Mucosa of stomach (tissue), 1 donor: ENCODE data around the gene OXLD1.
A peak's percentile ranks its signal among the peaks of the same experiment; 100 is the strongest.

Experiments
- H3K27me3 ChIP-seq: one replicate; pipeline ENCODE4 v1.7.0; 2013; ENCODE audit warnings: mild to moderate bottlenecking, low read length; ENCODE audit not compliant: control insufficient read depth, insufficient read depth
- H3K36me3 ChIP-seq: one replicate; pipeline ENCODE4 v1.7.0; 2013; ENCODE audit warnings: low read length; ENCODE audit not compliant: control insufficient read depth, insufficient read depth
- H3K4me1 ChIP-seq: one replicate; pipeline ENCODE4 v1.7.0; 2013; ENCODE audit warnings: mild to moderate bottlenecking, low read length; ENCODE audit not compliant: control insufficient read depth, insufficient read depth
- H3K4me3 ChIP-seq: one replicate; pipeline ENCODE4 v1.7.0; 2013; ENCODE audit warnings: low read length
- H3K9ac ChIP-seq: one replicate; pipeline ENCODE4 v1.7.0; 2013; ENCODE audit warnings: mild to moderate bottlenecking, low read length, moderate library complexity
- H3K9me3 ChIP-seq: one replicate; pipeline ENCODE4 v1.7.0; 2013; ENCODE audit warnings: mild to moderate bottlenecking, low read length, moderate library complexity; ENCODE audit not compliant: control insufficient read depth
- donor health status: Pancreatic carcinoma.

OXLD1 gene

GRCh38 chr17:81666342-81667191 is at the start of gene OXLD1, which contains the start of gene CCDC137:
TSS of gene OXLD1 (minus strand) at chr17:81666605. CDS start at chr17:81666577, 28 bp downstream.
TSS of gene CCDC137 (plus strand) at chr17:81666737. CDS start at chr17:81666767, 30 bp downstream.
- Histone ChIP-seq H3K4me3 (peak within 1 kb of the TSS; percentile 100), H3K27me3 (no peaks in the 10 kb centered on the region), H3K36me3 (peaks cover under 1% of the 10 kb centered on the region), H3K9me3 (no peaks in the 10 kb centered on the region), H3K4me1 (peaks cover 19% of the 10 kb centered on the region), H3K9ac (peak within 1 kb of the TSS; percentile 96)

GRCh38 chr17:81715107-81715871 is 48.9 kb upstream of the OXLD1 start:
- peaks cover 35% of the 10 kb centered on the region for H3K4me1 ChIP-seq

GRCh38 chr17:81714412-81715106 is 48.2 kb upstream of the OXLD1 start:
- no peak overlapping the region for H3K4me3 ChIP-seq

More at GRCh38 chr17:81715107-81715871, 48.9 kb upstream of the OXLD1 start:
- Histone ChIP-seq H3K9ac (no peak overlapping the region), H3K9me3 (no peaks in the 10 kb centered on the region), H3K36me3 (no peaks in the 10 kb centered on the region), H3K27me3 (no peaks in the 10 kb centered on the region), H3K4me3 (no peak overlapping the region)

GRCh38 chr17:81713556-81714411 is 47.4 kb upstream of the OXLD1 start:
- peak overlapping the region; percentile 58 for H3K4me3 ChIP-seq

More at GRCh38 chr17:81714412-81715106, 48.2 kb upstream of the OXLD1 start:
- Histone ChIP-seq H3K9ac (peak overlapping the region; percentile 72), H3K9me3 (no peaks in the 10 kb centered on the region), H3K27me3 (no peaks in the 10 kb centered on the region), H3K4me1 (peaks cover 41% of the 10 kb centered on the region), H3K36me3 (no peaks in the 10 kb centered on the region)

GRCh38 chr17:81713004-81713555 is 46.7 kb upstream of the OXLD1 start:
- no peaks in the 10 kb centered on the region for H3K9me3 ChIP-seq
- peak overlapping the region; percentile 72 for H3K9ac ChIP-seq

More at GRCh38 chr17:81713556-81714411, 47.4 kb upstream of the OXLD1 start:
- H3K9ac ChIP-seq, result peak overlapping the region; percentile 72
- no peaks in the 10 kb centered on the region for H3K27me3 ChIP-seq
- peaks cover 41% of the 10 kb centered on the region for H3K4me1 ChIP-seq
- H3K9me3 ChIP-seq, result no peaks in the 10 kb centered on the region
- H3K36me3 ChIP-seq, result no peaks in the 10 kb centered on the region

GRCh38 chr17:81712468-81713003 is 46.1 kb upstream of the OXLD1 start:
- H3K27me3 ChIP-seq, result no peaks in the 10 kb centered on the region
- H3K4me3 ChIP-seq, result peak overlapping the region; percentile 58
- no peaks in the 10 kb centered on the region for H3K9me3 ChIP-seq
- H3K36me3 ChIP-seq, result no peaks in the 10 kb centered on the region
- H3K9ac ChIP-seq, result peak overlapping the region; percentile 72
- peaks cover 41% of the 10 kb centered on the region for H3K4me1 ChIP-seq

More at GRCh38 chr17:81713004-81713555, 46.7 kb upstream of the OXLD1 start:
- Histone ChIP-seq H3K4me1 (peaks cover 41% of the 10 kb centered on the region), H3K27me3 (no peaks in the 10 kb centered on the region), H3K36me3 (no peaks in the 10 kb centered on the region), H3K4me3 (peak overlapping the region; percentile 58)

GRCh38 chr17:81711814-81712467 is 45.5 kb upstream of the OXLD1 start, which contains the start of gene SLC25A10:
TSS of gene SLC25A10 (plus strand) at chr17:81712284. CDS start at chr17:81712427, 143 bp downstream.
- H3K36me3 ChIP-seq, result no peaks in the 10 kb centered on the region
- H3K9ac ChIP-seq, result peak within 1 kb of the TSS; percentile 72
- no peaks in the 10 kb centered on the region for H3K9me3 ChIP-seq

GRCh38 chr17:81710514-81711308 is 44.3 kb upstream of the OXLD1 start:
- H3K9ac ChIP-seq, result peak overlapping the region; percentile 53

More at GRCh38 chr17:81711814-81712467, 45.5 kb upstream of the OXLD1 start, which contains the start of gene SLC25A10:
- Histone ChIP-seq H3K4me3 (peak within 1 kb of the TSS; percentile 58), H3K27me3 (no peaks in the 10 kb centered on the region), H3K4me1 (peaks cover 41% of the 10 kb centered on the region)

GRCh38 chr17:81708739-81709185 is 42.4 kb upstream of the OXLD1 start:
- Histone ChIP-seq H3K36me3 (peaks cover 5% of the 10 kb centered on the region), H3K4me3 (no peak overlapping the region), H3K9ac (no peak overlapping the region), H3K4me1 (peaks cover 41% of the 10 kb centered on the region), H3K27me3 (no peaks in the 10 kb centered on the region), H3K9me3 (no peaks in the 10 kb centered on the region)

More at GRCh38 chr17:81710514-81711308, 44.3 kb upstream of the OXLD1 start:
- Histone ChIP-seq H3K4me1 (peaks cover 41% of the 10 kb centered on the region), H3K36me3 (peaks cover 3% of the 10 kb centered on the region), H3K4me3 (no peak overlapping the region), H3K9me3 (no peaks in the 10 kb centered on the region), H3K27me3 (no peaks in the 10 kb centered on the region)
